OCI-LY7 (cell line): ENCODE data around the gene INSRR. TPM values are rescaled to one million over a fixed set of nuclear protein-coding genes. Genes with fewer than 3 reads are reported as not detected.
A peak's percentile ranks its signal among the peaks of the same experiment; 100 is the strongest.

Experiments
- BruUV-seq: library from RNA; stranded (reverse); fragments of 400-500 nt; replicated peaks from 2 replicates; lab custom pipeline; 2021; lab: Mats Ljungman, UMichigan
- CTCF ChIA-PET: fragments of 300-600 bp; sonication (Branson Sonifier 250); formaldehyde crosslinking; loops from one replicate; lab custom pipeline; 2022; ENCODE audit warnings: antibody characterized with exemption; ENCODE audit not compliant: unreplicated experiment; lab: Charles Lee
- POLR2A ChIA-PET: fragments of 300-600 bp; sonication (Branson Sonifier 250); formaldehyde crosslinking; loops from one replicate; lab custom pipeline; 2022; ENCODE audit warnings: antibody characterized with exemption; lab: Charles Lee
- DNase-seq: peaks from one replicate; pipeline ENCODE4 v3.0.0-alpha.2; 2015; ENCODE audit warnings: low spot score
- H2AFZ ChIP-seq: fragments of 200-600 bp; sonication (generic), shearing (Covaris generic); 2 replicates; pipeline ENCODE4 v1.6.1; 2014; ENCODE audit warnings: mild to moderate bottlenecking, antibody characterized with exemption, low read length, moderate library complexity
- H3K27ac ChIP-seq: fragments of 200-600 bp; sonication (generic); 2 replicates; pipeline ENCODE4 v1.5.1; 2014; ENCODE audit warnings: mixed run types, low read depth, mild to moderate bottlenecking, moderate library complexity, low read length, inconsistent platforms; ENCODE audit not compliant: poor library complexity, severe bottlenecking
- H3K36me3 ChIP-seq: fragments of 200-600 bp; sonication (generic); 2 replicates; pipeline ENCODE4 v1.6.1; 2014; ENCODE audit warnings: mild to moderate bottlenecking, antibody characterized with exemption, low read length, moderate library complexity, mixed read lengths; ENCODE audit not compliant: insufficient read depth
- H3K4me1 ChIP-seq: fragments of 200-600 bp; sonication (generic); 2 replicates; pipeline ENCODE4 v1.5.1; 2014; ENCODE audit warnings: mild to moderate bottlenecking, low read length; ENCODE audit not compliant: insufficient read depth, poor library complexity, severe bottlenecking
- H3K4me2 ChIP-seq: fragments of 200-600 bp; sonication (generic); 2 replicates; pipeline ENCODE4 v1.6.1; 2014; ENCODE audit warnings: mild to moderate bottlenecking, low read length
- H3K4me3 ChIP-seq: fragments of 200-600 bp; sonication (generic); 2 replicates; pipeline ENCODE4 v1.5.1; 2014; ENCODE audit warnings: mild to moderate bottlenecking, low read depth, low read length; ENCODE audit not compliant: poor library complexity, severe bottlenecking
- H3K79me2 ChIP-seq: fragments of 200-600 bp; sonication (generic); 2 replicates; pipeline ENCODE4 v1.6.1; 2016; ENCODE audit warnings: low read depth, mild to moderate bottlenecking, low read length, moderate library complexity, mixed read lengths; ENCODE audit not compliant: insufficient read depth
- H3K9me2 ChIP-seq: fragments of 200-600 bp; sonication (generic); 2 replicates; pipeline ENCODE4 v1.6.1; 2016; ENCODE audit warnings: mild to moderate bottlenecking, low read length, mixed read lengths; ENCODE audit not compliant: insufficient read depth
- H3K9me3 ChIP-seq: fragments of 200-600 bp; sonication (generic); 2 replicates; pipeline ENCODE4 v1.6.1; 2014; ENCODE audit warnings: mild to moderate bottlenecking, mixed run types, low read length, mixed read lengths
- H4K20me1 ChIP-seq: fragments of 200-600 bp; sonication (generic); 2 replicates; pipeline ENCODE4 v1.6.1; 2014; ENCODE audit warnings: mild to moderate bottlenecking, antibody characterized with exemption, low read length, moderate library complexity, mixed read lengths; ENCODE audit not compliant: insufficient read depth
- CTCF ChIP-seq: fragments of 200-600 bp; sonication (generic); conservative IDR thresholded peaks from 2 replicates; pipeline ENCODE4 v1.5.1; 2014; ENCODE audit warnings: mild to moderate bottlenecking, antibody characterized with exemption, low read length, moderate library complexity, mixed read lengths
- EZH2phosphoT487 ChIP-seq: fragments of 200-600 bp; sonication (generic); IDR thresholded peaks from 2 replicates; pipeline ENCODE4 v1.6.1; 2018; ENCODE audit warnings: low read depth, borderline replicate concordance, mild to moderate bottlenecking, mixed run types, antibody characterized with exemption, low read length, moderate library complexity, mixed read lengths
- intact Hi-C: fragments of 100-400 bp; cut with micrococcal nuclease; formaldehyde crosslinking; loops from one replicate; pipeline ENCODE4 v1.10.0; 2022; ENCODE audit not compliant: unreplicated experiment
- total RNA-seq, 2 experiments: library from RNA; depleted of rRNA in 1 of 2; stranded (reverse); fragments of >200 nt in 1 of 2; shearing (Covaris generic) in 1 of 2; gene quantifications; 2 replicates each; pipeline ENCODE4 v1.2.3, GENCODE V29; 2014 to 2022

Gene INSRR
- total RNA-seq, 2 experiments from 2014 or later, result not detected

DNA sequence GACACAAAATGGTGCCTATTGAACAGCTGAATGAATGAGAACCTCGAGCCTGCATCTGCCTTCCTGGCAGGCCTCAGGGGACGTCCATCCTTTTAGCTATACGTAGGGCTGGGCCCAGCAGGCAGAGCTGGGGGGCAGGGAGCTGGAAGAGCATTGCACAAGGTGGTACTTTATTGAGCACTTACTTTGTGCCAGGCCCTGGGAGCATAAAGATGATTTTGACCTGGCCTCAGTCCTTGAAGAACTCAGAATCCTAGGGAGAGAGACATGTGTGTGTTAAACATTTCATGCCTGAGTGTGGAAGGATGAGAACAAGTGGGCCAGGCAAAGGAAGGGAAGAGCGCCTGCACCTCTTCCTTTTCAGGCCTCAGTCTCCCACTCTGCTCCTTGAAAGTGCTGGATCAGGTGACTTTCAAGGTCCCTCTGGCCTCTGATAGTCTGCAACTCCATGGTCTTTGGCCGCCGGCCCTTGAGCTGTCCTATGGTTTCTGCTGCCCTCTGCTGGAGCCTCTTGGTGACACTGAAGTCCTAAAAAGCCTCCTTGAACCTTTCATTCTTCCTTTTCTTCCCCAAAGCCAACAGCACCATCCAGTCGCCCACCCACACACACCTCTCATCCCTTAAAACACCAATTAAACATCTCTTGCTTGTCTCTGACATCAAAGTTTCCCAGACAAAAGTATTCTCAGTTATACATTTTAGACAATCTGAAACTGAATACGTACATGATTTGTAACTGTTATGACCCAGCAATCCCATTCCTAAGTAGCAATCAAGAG is 31.1 kb upstream of the INSRR start:
- no peak overlapping the region for H3K27ac ChIP-seq
- no peaks in the 10 kb centered on the region for H3K9me2 ChIP-seq
- no peaks in the 10 kb centered on the region for H3K36me3 ChIP-seq
- no TSS peak for BruUV-seq
- H3K9me3 ChIP-seq, result no peaks in the 10 kb centered on the region
- no peaks in the 10 kb centered on the region for H4K20me1 ChIP-seq
- TF ChIP-seq CTCF, result peak; percentile 86
- TF ChIP-seq EZH2phosphoT487, result no peak
- H3K4me3 ChIP-seq, result no peak overlapping the region
- CTCF ChIA-PET, result interaction anchor here (1.3 kb wide), 1 partner anchor 200 kb away, joined by 5 read pairs; no protein-coding TSS in a partner anchor
- DNase-seq, result peak; percentile 74
- POLR2A ChIA-PET, result interaction anchor here (0.6 kb wide), 1 partner anchor 9 kb away, joined by 3 read pairs; no protein-coding TSS in a partner anchor
- no peaks in the 10 kb centered on the region for H3K4me1 ChIP-seq
- no peak overlapping the region for H3K4me2 ChIP-seq
- H3K79me2 ChIP-seq, result no peaks in the 10 kb centered on the region
- intact Hi-C loops, result loop anchor here (1.0 to 2.0 kb wide), 4 partner anchors 51 to 201 kb away; no protein-coding TSS in a partner anchor
- peak overlapping the region; percentile 32; the same call in 1 of the 2 replicates for H2AFZ ChIP-seq

DNA sequence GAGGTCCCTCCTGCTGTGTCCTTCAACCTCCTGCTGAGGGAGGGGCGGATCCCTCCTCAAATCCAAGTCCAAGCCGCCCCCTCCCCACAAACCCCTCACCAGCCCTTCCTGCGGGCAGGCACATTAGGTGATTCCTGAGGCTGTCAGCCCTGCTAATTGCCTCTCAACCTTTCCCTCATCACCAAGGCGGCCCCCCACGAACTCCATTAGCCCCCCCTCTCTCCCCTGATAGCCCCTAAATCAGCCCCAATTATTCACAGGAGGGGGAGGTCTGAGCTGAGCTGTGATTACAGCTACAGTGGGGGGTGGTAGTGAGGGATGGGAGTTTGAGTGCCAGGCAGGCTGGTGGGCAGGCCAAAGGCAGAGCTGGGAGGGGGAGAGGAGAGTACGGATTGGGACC is 28.8 kb upstream of the INSRR start:
- TF ChIP-seq CTCF (no peak), EZH2phosphoT487 (no peak)
- no TSS peak for BruUV-seq
- no peaks in the 10 kb centered on the region for H4K20me1 ChIP-seq
- H3K79me2 ChIP-seq, result no peaks in the 10 kb centered on the region
- H3K4me3 ChIP-seq, result no peak overlapping the region
- no peak overlapping the region for H3K4me2 ChIP-seq
- no peaks in the 10 kb centered on the region for H3K4me1 ChIP-seq
- H3K36me3 ChIP-seq, result no peaks in the 10 kb centered on the region
- no peak overlapping the region for H2AFZ ChIP-seq
- H3K9me3 ChIP-seq, result no peaks in the 10 kb centered on the region
- H3K9me2 ChIP-seq, result no peaks in the 10 kb centered on the region
- DNase-seq, result no peak
- no peak overlapping the region for H3K27ac ChIP-seq
- intact Hi-C loops, result no loop called here
- ChIA-PET CTCF (interaction anchor here (0.6 kb wide), 2 partner anchors 28 to 51 kb away, joined by 3 read pairs; no protein-coding TSS in a partner anchor), POLR2A (interaction anchor here (0.6 kb wide), 1 partner anchor 109 kb away, joined by 3 read pairs; no protein-coding TSS in a partner anchor)
